ENCODE results near the gene WIPF2. TPM values are rescaled to one million over a fixed set of nuclear protein-coding genes. Genes with fewer than 3 reads are reported as not detected.

Gene WIPF2
- polyA plus RNA-seq, 1 experiment: 8.1 TPM

DNA sequence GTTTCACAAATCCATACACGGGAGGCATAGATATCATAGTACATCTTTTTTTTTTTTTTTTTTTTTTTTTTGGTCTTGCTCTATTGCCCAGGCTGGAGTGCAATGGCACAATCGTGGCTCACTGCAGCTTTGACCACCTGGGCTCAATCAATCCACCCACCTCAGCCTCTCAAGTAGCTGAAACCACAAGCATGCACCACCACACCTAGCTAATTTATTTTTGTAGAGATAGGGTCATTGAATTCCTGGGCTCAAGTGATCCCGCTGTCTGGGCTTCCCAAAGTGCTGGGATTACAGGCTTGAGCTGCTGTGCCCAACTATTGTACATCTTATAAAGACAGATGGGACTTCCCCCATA lies 45.3 kb upstream of the WIPF2 start:
- POLR2A ChIA-PET: no interaction called here
- TF ChIP-seq, protein P1, sequence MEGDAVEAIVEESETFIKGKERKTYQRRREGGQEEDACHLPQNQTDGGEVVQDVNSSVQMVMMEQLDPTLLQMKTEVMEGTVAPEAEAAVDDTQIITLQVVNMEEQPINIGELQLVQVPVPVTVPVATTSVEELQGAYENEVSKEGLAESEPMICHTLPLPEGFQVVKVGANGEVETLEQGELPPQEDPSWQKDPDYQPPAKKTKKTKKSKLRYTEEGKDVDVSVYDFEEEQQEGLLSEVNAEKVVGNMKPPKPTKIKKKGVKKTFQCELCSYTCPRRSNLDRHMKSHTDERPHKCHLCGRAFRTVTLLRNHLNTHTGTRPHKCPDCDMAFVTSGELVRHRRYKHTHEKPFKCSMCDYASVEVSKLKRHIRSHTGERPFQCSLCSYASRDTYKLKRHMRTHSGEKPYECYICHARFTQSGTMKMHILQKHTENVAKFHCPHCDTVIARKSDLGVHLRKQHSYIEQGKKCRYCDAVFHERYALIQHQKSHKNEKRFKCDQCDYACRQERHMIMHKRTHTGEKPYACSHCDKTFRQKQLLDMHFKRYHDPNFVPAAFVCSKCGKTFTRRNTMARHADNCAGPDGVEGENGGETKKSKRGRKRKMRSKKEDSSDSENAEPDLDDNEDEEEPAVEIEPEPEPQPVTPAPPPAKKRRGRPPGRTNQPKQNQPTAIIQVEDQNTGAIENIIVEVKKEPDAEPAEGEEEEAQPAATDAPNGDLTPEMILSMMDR (IDR thresholded peaks at IDR 0.05; ENCODE audit: low read depth, low read length): no peak
- no peak for DNase-seq (ENCODE audit: low read depth, low spot score)
- Histone ChIP-seq H3K27ac (ENCODE audit: low read depth, low read length) (no peak overlapping the region), H3K9me3 (ENCODE audit: control insufficient read depth, insufficient read depth, low read length) (no peaks in the 10 kb centered on the region), H3K4me3 (ENCODE audit: low read depth, low read length) (no peak overlapping the region), H3K27me3 (ENCODE audit: control insufficient read depth, insufficient read depth, low read length) (no peaks in the 10 kb centered on the region)
- CTCF ChIA-PET: no interaction called here

DNA sequence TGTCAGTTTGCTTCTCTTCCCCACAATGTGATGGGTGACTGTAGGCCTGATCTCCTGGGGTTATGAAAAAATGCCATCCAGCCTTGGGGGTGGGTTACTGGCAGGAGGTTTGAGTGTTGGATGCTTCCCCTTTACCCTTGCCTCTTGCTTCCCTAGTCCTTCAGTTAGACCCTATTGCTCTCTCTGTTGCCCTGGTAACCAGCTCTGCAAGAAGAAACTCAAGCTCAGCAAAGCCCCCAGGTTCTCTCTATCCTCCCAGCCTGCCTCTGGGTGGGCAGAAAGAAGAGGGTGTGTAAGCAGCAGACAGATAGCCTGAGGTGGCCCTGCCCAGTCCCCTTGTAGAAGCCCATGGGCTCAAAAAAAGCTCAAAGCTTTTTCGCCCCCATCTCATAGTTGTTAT lies 44.6 kb upstream of the WIPF2 start:
- DNase-seq (ENCODE audit: low read depth, low spot score): no peak
- ChIA-PET POLR2A (no interaction called here), CTCF (interaction anchor here (0.6 to 1.0 kb wide), 2 partner anchors 49 to 147 kb away, joined by 3 to 4 read pairs; no protein-coding TSS in a partner anchor)
- Histone ChIP-seq H3K4me3 (ENCODE audit: low read depth, low read length) (no peak overlapping the region), H3K9me3 (ENCODE audit: control insufficient read depth, insufficient read depth, low read length) (no peaks in the 10 kb centered on the region), H3K27ac (ENCODE audit: low read depth, low read length) (no peak overlapping the region), H3K27me3 (ENCODE audit: control insufficient read depth, insufficient read depth, low read length) (no peaks in the 10 kb centered on the region)
- TF ChIP-seq, protein P1 (IDR thresholded peaks at IDR 0.05; ENCODE audit: low read depth, low read length): no peak

DNA sequence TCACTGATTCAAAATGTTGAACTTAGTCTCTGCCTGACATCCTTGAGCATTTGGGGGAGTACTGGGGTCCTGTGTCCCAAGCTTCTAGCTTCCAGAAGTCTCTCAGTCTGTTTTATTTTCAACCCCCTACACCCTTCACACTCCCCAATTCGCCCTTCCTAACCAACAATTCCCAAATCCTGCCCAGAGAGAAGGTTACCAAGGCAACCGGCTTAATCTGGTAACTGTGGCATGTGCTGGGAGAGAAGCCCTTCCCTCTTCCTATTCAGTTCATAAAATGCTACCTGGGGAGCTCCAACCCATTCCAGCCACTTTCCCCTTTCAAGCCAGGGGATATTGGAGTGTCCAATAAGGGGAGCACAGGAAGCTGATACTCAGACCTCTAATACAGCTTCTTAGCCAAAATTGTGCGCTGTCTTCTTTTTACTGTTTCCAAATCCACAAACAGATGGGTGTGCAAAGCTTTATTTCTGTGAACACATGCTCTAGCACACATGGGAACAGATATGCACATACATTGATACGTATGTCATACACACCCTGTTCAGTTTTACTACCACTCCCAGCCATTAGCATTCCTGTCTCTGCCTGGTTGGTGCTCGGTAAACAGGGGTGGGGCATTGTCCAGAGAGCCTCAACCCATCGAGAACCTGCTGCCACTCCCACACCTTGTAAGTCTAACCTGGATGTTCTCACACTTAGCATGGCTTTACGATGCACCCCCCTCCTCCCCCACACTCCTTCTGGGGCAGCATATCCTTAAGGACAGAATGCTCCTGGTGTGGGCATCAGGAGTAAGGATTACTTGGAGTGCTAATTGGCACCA lies 43.0 kb upstream of the WIPF2 start:
- ChIA-PET POLR2A (no interaction called here), CTCF (interaction anchor here (1.2 kb wide), 1 partner anchor 63 kb away, joined by 7 read pairs; no protein-coding TSS in a partner anchor)
- no peak overlapping the region for H3K4me3 ChIP-seq (ENCODE audit: low read depth, low read length)
- H3K9me3 ChIP-seq (ENCODE audit: control insufficient read depth, insufficient read depth, low read length): no peaks in the 10 kb centered on the region
- no peak overlapping the region for H3K27ac ChIP-seq (ENCODE audit: low read depth, low read length)
- no peaks in the 10 kb centered on the region for H3K27me3 ChIP-seq (ENCODE audit: control insufficient read depth, insufficient read depth, low read length)
- TF ChIP-seq, protein P1 (IDR thresholded peaks at IDR 0.05; ENCODE audit: low read depth, low read length): no peak
- DNase-seq (ENCODE audit: low read depth, low spot score): no peak

DNA sequence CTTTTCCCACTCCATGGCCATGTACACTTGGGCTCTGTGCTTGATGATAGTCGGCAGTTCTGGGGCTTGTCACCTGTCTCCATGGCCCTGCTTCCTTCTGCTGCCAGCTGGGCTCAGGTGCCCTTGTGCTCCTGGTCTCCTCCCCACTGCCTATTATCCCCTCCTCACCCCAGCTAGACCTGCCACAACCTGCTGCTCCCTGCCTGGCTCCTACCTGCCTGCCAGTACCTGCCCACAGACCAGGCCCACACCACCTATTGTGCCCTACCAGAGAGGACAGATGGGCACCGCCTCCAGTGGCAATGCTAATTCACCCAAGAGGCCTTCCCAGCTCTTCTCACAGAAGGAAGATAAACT lies 42.4 kb upstream of the WIPF2 start:
- no peaks in the 10 kb centered on the region for H3K27me3 ChIP-seq (ENCODE audit: control insufficient read depth, insufficient read depth, low read length)
- POLR2A ChIA-PET: no interaction called here
- no peak for DNase-seq (ENCODE audit: low read depth, low spot score)
- CTCF ChIA-PET: interaction anchor here (1.2 kb wide), 1 partner anchor 64 kb away, joined by 7 read pairs; no protein-coding TSS in a partner anchor
- TF ChIP-seq, protein P1 (IDR thresholded peaks at IDR 0.05; ENCODE audit: low read depth, low read length): no peak
- H3K4me3 ChIP-seq (ENCODE audit: low read depth, low read length): 0 out of 2 replicates have a peak overlapping the region, but pooled peaks have one; percentile 10
- H3K27ac ChIP-seq (ENCODE audit: low read depth, low read length): peak overlapping the region; percentile 21
- H3K9me3 ChIP-seq (ENCODE audit: control insufficient read depth, insufficient read depth, low read length): no peaks in the 10 kb centered on the region

DNA sequence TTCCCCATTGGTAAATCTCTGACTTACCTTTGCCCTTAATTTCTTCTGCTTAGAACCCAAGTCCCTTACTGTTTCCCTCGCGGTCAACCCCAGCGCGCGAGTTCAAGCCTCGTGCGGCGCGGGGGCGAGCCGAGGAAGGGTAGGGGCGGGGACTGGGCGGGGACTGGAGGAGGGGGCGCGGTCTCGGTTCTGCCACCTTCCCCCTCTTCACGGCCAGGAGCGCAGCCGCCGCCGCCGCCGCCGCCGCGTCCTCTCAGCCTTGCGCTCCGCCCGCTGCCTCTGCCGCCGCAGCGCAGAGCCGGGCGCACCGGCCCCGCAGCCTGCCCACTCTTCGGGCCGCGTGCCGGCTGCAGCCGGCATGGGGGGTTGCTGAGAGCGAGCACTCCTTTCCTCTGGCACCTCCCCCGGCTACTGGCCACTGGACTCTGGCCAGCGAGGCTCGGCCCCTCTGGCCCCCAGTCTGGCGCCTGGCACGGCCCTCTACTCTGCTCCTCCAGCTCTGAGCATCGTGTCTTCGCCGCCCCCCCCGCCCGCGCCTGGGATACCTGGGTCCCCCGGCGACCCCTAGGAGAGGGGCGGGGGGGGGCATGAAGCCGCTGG lies 41.7 kb upstream of the WIPF2 start, which contains the start of gene RAPGEFL1:
Gene RAPGEFL1 (plus strand): TSS at position 196 of the 600 bp plus-strand sequence. CDS start 392 bp downstream, at position 588.
- CTCF ChIA-PET: no interaction called here
- Histone ChIP-seq H3K27me3 (ENCODE audit: control insufficient read depth, insufficient read depth, low read length) (no peaks in the 10 kb centered on the region), H3K27ac (ENCODE audit: low read depth, low read length) (peak within 1 kb of the TSS; percentile 21), H3K9me3 (ENCODE audit: control insufficient read depth, insufficient read depth, low read length) (no peaks in the 10 kb centered on the region), H3K4me3 (ENCODE audit: low read depth, low read length) (peak within 1 kb of the TSS; percentile 52)
- TF ChIP-seq, protein P1 (IDR thresholded peaks at IDR 0.05; ENCODE audit: low read depth, low read length): no peak
- DNase-seq (ENCODE audit: low read depth, low spot score): no peak
- POLR2A ChIA-PET: no interaction called here

Measured in AG04450 (cell line).